HL-60/S4 (cell line): ENCODE data around the gene GPR176.

Source experiments
- in situ Hi-C: fragments of 300-500 bp; cut with MboI; formaldehyde crosslinking; loops from 2 replicates; pipeline ENCODE4 v1.14.3; 2022; ENCODE audit warnings: low sequenced_read_pairs

The GPR176 gene

GRCh38 chr15:39860871-39861270 is 59.2 kb downstream of the GPR176 start:
- in situ Hi-C loops: no loop called here

GRCh38 chr15:39860200-39860599 is 59.9 kb downstream of the GPR176 start:
- in situ Hi-C loops: no loop called here

DNA sequence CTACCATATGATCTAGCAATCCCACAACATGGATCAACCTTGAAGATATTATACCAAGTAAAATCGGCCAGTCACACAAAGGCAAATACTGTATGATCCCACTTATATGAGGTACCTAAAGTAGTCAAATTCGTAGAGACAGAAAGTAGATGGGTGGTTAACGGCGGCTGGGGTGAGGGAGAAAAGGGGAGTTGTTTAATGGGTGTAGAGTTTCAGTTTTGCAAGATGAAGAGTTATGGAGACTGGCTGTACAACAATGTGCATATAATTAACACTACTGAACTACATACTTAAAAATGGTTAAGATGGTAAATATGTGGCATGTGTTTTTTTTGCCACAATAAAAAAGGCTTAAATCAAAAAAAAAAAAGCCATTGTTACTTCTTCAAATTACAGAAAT is 60.4 kb downstream of the GPR176 start:
- in situ Hi-C loops: no loop called here

GRCh38 chr15:39857132-39857531 is 62.9 kb downstream of the GPR176 start:
- in situ Hi-C loops: no loop called here

GRCh38 chr15:39856357-39856756 is 63.7 kb downstream of the GPR176 start:
- in situ Hi-C loops: no loop called here

GRCh38 chr15:39855400-39855799 is 64.7 kb downstream of the GPR176 start:
- in situ Hi-C loops: no loop called here

GRCh38 chr15:39854161-39854560 is 65.9 kb downstream of the GPR176 start:
- in situ Hi-C loops: no loop called here

DNA sequence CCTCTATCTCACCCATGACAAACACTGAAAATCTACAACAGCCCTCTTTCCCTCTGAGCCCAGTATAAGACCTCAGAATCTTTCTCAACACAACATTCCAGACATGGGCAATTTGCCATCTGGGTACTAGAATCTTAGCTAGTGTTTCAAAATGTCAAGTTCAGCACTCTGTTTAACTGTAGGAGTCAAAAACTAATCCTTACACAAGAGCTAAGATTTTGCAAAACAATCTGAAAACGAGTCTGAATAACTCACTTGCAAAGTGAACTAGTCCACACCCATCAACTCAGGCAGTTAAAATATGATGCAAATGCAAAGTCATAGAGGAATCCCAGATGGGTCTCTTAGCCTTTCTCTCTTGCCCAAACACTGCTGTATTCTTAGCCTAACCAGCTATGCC is 67.8 kb downstream of the GPR176 start:
- in situ Hi-C loops: no loop called here

GRCh38 chr15:39851500-39852092 is 68.5 kb downstream of the GPR176 start:
- in situ Hi-C loops: no loop called here

DNA sequence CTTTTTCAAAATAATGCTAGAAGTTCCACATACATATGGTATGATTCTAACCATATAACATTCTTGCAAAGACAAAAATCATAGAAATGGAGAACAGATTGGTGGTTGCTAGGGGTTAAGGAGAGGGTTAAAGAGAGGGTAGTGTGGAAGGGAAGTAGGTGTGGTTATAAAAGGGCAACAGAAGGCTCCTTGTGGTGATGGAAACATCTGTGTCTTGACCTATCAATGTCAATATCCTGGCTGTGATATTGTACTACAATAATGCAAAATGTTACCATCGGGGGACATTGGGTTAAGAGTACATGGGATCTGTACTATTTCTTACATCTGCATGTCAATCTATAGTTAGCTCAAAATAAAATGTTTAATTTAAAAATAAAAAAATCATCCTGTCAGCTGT is 69.6 kb downstream of the GPR176 start:
- in situ Hi-C loops: no loop called here

GRCh38 chr15:39846108-39846507 is 74.0 kb downstream of the GPR176 start:
- in situ Hi-C loops: no loop called here

GRCh38 chr15:39845582-39845981 is 74.5 kb downstream of the GPR176 start:
- in situ Hi-C loops: no loop called here

DNA sequence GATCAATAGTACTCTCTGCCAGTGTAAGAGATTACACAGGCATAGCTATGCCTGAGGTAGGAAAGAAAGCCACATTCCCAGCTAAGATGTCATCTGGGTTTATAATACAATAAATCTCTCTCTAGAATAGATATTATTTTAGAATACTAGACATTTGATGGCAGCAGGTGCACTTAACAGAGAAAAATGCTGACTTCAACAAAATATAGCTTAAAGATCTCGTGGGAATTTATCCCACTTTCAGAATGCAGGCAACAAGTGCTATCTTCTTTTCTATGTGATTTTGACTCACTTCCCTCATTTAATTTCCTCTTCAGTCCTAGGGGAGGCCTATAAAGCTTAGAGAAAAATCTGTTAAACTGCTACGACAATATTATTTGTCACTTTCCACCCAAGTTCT is 76.5 kb downstream of the GPR176 start:
- in situ Hi-C loops: no loop called here

DNA sequence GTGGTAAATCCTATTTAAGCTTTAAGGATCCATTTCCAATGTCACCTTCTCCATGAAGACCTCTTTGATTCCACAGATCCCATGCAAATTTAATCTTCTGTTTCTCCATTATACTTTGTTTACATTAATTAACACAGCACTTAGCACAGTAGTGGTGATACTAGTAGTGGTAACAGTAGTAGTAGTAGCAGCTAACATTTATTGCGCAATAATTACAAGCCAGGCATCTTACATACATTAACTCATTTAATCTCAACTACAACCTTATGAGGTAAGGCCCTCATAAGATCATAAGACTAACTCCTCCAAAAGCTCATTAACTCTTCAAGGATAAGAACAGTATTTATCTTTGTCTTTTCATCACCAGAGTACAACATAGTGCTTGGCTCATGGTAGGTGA is 82.6 kb downstream of the GPR176 start:
- in situ Hi-C loops: no loop called here

DNA sequence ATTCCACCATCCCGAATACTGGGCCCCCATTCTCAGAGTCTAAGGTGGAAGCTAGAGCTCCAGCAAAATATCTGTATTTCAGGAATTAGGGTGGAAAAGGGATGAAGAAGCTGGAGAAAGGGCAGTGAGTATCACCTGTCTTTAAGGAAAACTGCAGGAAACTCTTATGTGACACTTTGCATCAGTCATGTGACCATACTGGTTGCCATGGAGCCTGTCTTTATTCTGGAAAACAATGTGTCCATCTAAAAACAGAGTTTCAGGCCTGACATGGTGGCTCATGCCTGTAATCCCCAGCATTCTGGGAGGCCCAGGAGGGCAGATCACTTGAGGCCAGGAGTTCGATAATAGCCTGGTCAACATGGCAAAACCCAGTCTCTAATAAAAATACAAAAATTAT is 84.5 kb downstream of the GPR176 start:
- in situ Hi-C loops: no loop called here

GRCh38 chr15:39834256-39834655 is 85.8 kb downstream of the GPR176 start:
- in situ Hi-C loops: no loop called here

DNA sequence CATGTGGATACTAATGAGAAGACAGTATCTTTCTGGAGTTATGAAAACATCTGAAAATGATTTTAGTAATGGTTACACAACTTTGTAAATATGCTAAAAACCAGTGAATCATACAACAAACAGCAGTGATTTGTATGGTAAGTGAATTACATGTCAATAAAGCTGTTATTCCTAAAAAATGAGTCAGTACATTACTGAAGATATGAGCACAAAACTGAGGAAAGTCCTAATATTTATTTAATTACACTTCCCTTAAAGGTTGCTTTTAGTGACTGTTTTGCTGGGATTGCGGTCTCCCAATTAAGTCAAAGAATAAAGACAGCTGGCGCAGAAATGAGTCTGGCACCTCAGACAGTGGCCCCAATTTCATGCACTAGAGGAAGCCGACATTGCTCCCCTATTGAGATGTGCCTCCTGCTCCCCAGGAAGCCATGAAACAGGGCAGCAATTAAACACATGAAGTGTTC is 86.5 kb downstream of the GPR176 start:
- in situ Hi-C loops: no loop called here

- in situ Hi-C loops: no loop called here
These were observed 89.9 kb downstream of the GPR176 start for GRCh38 chr15:39830166-39830565.

DNA sequence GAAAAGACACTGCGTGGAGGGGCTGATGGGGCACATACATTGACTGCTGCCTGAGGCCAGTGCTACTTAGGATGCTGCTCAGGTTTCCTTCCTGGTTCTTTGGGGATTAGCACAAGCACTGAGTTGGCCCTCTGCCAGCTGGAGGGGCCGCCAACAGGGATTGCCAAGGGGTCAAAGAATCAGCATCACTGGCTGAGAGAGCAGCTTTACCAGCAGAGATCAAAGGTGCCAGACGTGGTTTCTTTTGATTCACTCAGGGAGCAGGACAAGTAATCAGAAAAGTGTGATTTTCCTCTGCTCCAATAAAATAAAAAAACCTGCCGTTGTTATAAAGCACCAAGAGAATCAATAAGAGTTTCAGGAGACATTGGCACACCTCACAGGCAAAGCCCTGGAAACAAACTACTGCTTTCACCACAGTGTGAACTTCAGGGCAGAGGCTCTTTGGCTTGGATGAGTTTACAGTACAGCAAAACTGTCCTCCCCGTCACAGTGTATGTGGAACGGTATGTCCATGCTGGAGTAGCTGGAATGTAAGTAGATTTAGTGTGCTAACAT is 91.6 kb downstream of the GPR176 start:
- in situ Hi-C loops: no loop called here

GRCh38 chr15:39826975-39827374 is 93.1 kb downstream of the GPR176 start:
- in situ Hi-C loops: no loop called here

- in situ Hi-C loops: no loop called here
These were observed 96.4 kb downstream of the GPR176 start for GRCh38 chr15:39823634-39824033.

GRCh38 chr15:39820050-39820602 is 99.9 kb downstream of the GPR176 start:
- in situ Hi-C loops: no loop called here

DNA sequence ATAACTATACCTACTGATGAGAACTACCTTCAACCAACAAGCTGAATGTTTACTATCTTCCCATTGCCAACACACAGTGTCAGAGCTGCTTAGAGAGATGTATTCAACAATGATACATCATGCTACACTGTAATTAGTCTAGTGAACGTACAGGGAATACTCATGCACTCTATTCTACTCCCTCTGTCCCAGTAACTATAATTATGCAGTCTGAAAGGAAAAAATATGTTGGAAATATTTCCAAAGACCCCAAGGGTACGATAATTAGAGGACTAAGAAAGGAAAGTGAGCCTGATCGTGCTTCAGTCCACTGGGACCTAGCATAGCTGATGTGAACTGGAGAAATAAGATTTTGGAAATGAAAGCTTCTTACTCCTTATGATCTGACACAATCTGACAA is 100.5 kb downstream of the GPR176 start:
- in situ Hi-C loops: no loop called here
